ENCODE data around the gene CWC25. TPM values are rescaled to one million over a fixed set of nuclear protein-coding genes. Genes with fewer than 3 reads are reported as not detected.

Gene CWC25
- total and polyA plus RNA-seq, 2 donors: 11.8 to 18.9 TPM

Small RNA genes lying within 50 kb of the gene (small RNA-seq; reads per million reads assigned to genes)
- gene MIR4727 (not detected), gene RNU6-866P (not detected), gene SNORA21 (not detected), gene SNORA21B (not detected)

Other genes with a start within 250 kb of the CWC25 start
- 2.7 TPM for gene SRCIN1, start 219.4 kb downstream of the CWC25 start, total RNA-seq
- 3.0 TPM for gene SRCIN1, start 219.4 kb downstream of the CWC25 start, polyA plus RNA-seq
- 0.32 TPM for gene EPOP, start 150.4 kb downstream of the CWC25 start, total RNA-seq
- gene EPOP, start 150.4 kb downstream of the CWC25 start, polyA plus RNA-seq: 2.3 TPM
- gene MLLT6, start 120.0 kb downstream of the CWC25 start, total RNA-seq: 38.5 TPM
- 67.8 TPM for gene MLLT6, start 120.0 kb downstream of the CWC25 start, polyA plus RNA-seq
- gene CISD3, start 95.0 kb downstream of the CWC25 start, total RNA-seq: 1.6 TPM
- gene CISD3, start 95.0 kb downstream of the CWC25 start, polyA plus RNA-seq: 40.6 TPM
- gene PCGF2, start 77.0 kb downstream of the CWC25 start, total RNA-seq: 8.2 TPM
- gene PCGF2, start 77.0 kb downstream of the CWC25 start, polyA plus RNA-seq: 26.5 TPM
- 97.5 TPM for gene PSMB3, start 72.6 kb downstream of the CWC25 start, total RNA-seq
- gene PSMB3, start 72.6 kb downstream of the CWC25 start, polyA plus RNA-seq: 202 TPM
- 47.0 TPM for gene PIP4K2B, start 25.8 kb downstream of the CWC25 start, total RNA-seq
- gene PIP4K2B, start 25.8 kb downstream of the CWC25 start, polyA plus RNA-seq: 35.8 TPM
- 2,179 TPM for gene RPL23, start 28.4 kb upstream of the CWC25 start, total RNA-seq
- 2,357 TPM for gene RPL23, start 28.4 kb upstream of the CWC25 start, polyA plus RNA-seq
- gene LASP1, start 44.7 kb upstream of the CWC25 start, total RNA-seq: 69.4 TPM
- gene LASP1, start 44.7 kb upstream of the CWC25 start, polyA plus RNA-seq: 50.3 TPM
- not detected for gene FBXO47, start 142.1 kb upstream of the CWC25 start, total RNA-seq
- gene FBXO47, start 142.1 kb upstream of the CWC25 start, polyA plus RNA-seq: not detected